Retina (tissue), 1 donor: Measurements from ENCODE around the gene ZNF525.
A peak's percentile ranks its signal among the peaks of the same experiment; 100 is the strongest.
"Not testable (repeated sequence)": the region's sequence is repeated elsewhere in the genome, so short reads cannot be mapped to it uniquely, and the experiment has no call there.

Experiments
- DNase-seq: peaks from one replicate; pipeline ENCODE4 v3.0.0-alpha.2; 2016

The ZNF525 gene

GRCh38 chr19:53396525-53396868 lies 31.0 kb downstream of the ZNF525 start:
- DNase-seq, result no peak

DNA sequence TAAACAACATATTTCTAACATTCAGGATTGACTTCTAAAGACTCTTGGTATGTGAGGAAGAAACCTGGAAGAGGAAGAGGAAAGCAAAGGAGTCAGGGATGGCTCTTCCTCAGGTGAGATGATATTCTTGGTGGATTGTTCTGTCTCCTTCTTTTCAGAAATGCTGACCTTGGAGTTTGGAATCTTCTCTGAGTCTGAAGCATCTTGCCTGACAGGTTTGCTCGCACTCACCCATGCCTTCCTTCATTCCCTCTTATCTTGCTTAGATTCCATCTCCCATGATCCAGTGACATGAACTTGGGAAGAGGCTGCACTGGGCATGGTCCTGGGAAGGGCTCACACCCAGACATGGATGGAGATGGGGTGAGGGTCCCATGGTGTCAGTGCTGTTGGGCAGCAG lies 32.4 kb downstream of the ZNF525 start:
- DNase-seq, result not testable (repeated sequence)

DNA sequence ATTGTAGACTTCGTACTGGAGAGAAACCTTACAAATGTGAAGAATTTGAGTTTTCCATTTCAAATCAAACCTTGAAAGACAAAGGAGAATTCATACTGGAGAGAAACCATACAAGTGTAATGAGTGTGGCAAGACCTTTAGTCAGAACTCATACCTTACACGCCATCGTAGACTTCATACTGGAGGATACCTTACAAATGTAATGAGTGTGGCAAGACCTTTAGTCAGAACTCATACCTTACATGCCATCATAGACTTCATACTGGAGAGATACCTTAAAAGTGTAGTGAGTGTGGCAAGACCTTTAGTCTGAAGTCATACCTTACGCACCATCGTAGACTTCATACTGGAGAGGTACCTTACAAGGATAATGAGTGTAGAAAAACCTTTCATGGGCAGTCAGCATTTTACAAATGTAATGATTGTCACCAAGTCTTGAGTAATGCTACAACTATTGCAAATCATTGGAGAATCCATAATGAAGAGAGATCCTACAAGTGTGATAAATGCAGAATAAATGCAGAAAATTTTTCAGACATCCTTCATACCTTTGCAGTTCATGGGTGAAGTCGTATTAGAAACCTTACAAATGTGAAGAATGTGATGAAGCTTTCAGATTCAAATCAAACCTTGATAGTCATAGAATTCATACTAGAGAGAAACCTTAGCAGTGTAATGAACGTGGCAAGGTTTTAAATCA lies 44.1 kb downstream of the ZNF525 start:
- DNase-seq, result no peak

DNA sequence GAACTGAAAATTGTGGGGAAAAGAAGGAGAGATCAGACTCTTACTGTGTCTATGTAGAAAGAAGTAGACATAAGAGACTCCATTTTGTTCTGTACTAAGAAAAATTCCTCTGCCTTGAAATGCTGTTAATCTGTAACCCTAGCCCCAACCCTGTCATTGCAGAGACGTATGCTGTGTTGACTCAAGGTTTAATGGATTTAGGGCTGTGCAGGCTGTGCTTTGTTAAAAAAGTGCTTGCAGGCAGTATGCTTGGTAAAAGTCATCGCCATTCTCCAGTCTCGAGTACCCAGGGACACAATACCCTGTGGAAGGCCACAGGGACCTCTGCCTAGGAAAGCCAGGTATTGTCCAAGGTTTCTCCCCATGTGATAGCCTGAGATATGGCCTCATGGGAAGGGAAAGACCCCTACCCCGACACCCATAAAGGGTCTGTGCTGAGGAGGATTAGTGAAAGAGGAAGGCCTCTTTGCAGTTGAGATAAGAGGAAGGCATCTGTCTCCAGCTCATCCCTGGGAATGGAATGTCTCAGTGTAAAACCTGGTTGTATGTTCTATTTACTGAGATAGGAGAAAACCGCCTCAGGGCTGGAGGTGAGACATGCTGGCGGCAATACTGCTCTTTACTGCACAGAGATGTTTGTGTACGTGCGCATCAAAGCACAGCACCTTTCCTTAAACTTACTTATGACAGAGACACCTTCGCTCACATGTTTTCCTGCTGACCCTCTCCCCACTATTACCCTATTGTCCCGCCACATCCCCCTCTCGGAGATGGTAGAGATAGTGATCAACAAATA lies 55.2 kb downstream of the ZNF525 start:
- not testable (repeated sequence) for DNase-seq

DNA sequence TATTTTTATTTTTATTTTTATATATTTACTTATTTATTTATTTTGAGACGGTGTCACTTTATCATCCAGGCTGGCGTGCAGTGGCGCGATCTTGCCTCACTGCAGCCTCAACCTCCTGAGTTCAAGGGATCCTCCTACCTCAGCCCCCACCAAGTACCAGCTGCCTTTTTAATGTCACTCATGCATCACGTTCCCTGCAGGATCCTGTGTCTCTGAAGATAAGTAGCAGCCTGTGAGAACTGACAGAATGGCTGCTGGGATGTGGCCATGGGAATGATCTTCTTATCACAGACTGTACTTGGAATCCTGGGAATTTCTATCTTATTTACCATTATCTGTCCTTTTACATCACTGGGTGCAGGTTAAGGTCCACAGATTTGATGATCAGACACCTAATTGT lies 57.0 kb downstream of the ZNF525 start:
- DNase-seq, result peak; percentile 23

DNA sequence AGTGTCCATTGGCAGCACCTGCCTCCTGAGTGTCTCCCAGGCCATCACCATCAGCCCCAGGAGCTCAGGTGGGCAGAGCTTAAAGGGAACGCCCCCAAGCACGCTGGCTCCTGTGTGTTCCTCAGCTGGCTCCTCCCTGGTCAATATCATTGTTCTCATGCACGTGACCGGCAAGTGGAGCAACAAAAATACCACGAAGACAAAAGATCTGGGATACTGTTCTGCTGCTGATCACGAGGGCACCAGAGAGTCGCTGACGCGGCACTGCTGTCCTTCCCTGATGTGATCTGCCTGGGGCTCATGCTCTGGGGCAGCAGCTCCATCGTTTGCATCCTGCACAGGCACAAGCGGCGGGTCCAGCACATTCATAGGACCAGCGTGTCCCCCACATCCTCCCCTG lies 57.6 kb downstream of the ZNF525 start:
- DNase-seq, result peak; percentile 45

DNA sequence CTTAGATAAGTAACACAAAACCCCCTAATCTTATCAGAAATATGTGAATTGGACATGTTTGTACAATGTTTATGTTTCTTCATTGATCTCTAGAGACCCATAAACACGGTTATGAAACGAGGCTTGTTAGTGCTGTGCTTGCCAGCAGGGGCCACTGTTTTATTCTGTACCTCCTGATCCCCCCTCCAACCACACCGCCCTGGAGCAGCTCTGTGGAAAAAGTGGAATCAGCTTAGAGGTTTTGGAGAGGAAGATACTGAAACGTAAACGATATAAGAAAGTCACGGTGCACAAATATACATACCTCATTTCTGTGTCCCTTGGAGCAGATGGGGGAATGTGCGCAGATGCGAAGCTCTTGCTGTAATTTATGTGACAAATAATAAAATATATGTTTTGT lies 58.2 kb downstream of the ZNF525 start:
- DNase-seq, result peak; percentile 22

DNA sequence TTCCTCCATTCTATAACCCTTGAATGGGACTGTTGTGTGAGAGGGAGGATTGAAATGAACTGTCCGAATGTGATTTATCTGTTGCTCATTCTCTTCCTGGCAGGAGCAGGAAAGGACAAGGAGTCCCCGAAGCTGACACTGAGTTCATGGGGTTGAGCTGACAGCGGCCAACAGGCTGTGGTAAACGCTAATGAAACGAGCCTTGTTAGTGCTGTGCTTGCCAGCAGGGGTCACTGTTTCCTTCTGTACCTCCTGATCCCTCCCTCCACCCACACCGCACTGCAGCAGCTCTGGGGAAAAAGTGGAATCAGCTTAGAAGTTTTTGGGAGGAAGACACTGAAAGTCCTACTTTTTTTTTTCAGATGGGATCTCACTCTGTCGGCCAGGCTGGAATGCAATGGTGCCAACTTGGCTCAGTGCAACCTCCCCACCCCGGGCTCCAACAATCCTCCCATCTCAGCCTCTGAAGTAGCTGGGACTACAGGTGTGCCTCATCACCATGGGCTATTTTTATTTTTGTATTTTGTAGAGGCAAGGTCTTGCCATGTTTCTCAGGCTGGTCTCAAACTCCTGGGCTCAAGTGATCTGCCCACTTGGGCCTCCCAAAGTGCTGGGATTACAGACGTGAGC lies 59.6 kb downstream of the ZNF525 start:
- DNase-seq, result peak; percentile 82

DNA sequence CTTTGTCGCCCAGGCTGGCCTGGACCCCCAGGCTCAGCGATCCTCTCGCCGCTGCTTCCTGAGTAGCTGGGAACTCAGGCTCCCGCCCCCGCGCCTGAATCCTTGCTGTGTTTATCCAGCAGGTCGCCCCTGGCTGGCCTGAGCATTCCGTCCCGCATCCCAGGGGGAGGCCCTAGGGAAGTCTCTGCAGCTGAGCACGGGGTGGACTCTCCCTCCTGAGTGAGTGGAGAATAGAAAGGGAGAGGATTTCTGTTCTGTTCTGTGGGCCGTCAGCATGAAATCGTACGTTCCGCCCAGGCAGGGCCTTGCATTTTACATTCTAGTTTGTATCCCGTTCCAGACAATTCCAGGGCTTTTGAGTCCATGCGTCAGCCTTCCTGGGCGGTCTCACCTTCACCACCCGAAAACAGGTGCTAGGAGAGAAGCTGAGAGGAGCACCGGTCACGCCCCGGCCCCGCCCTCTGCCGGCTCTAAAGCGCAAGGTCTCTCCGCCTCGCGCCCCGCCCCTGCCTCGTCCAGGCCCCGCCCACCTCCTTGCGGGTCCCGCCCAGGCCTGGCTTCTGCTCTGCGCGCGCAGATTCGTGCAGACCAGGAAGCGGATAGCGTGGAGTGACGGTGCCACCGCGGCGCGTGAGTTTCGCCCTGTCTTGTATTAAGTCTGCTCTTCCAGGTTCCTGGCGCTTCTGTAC lies 66.0 kb downstream of the ZNF525 start, which contains the start of gene ZNF761:
TSS of gene ZNF761 (plus strand) at position 586 of the 689 bp plus-strand sequence. CDS start 15,285 bp downstream, outside the sequence.
- DNase-seq, result peak; percentile 93

- DNase-seq, result no peak
These were observed 66.7 kb downstream of the ZNF525 start for GRCh38 chr19:53432088-53432661.
